ENCODE results near the gene ST8SIA5.

Gene ST8SIA5

GRCh38 chr18:46721331-46721730, 35.5 kb downstream of the ST8SIA5 start:
- ATAC-seq (ENCODE audit: low read depth) (no peak), DNase-seq (ENCODE audit: low spot score) (no peak)
- Histone ChIP-seq H3K27me3 (ENCODE audit: insufficient read depth, poor library complexity, severe bottlenecking) (no peaks in the 10 kb centered on the region), H3K27ac (ENCODE audit: poor library complexity, severe bottlenecking) (no peak overlapping the region), H3K36me3 (ENCODE audit: low read depth) (no peaks in the 10 kb centered on the region), H3K4me1 (ENCODE audit: insufficient read depth, poor library complexity, severe bottlenecking) (peaks cover 3% of the 10 kb centered on the region), H3K9me3 (ENCODE audit: severe bottlenecking) (no peaks in the 10 kb centered on the region), H3K4me3 (ENCODE audit: severe bottlenecking) (no peak overlapping the region)
- TF ChIP-seq CTCF (IDR thresholded peaks at IDR 0.05; ENCODE audit: poor library complexity, severe bottlenecking): no peak

- H3K9me3 ChIP-seq (ENCODE audit: severe bottlenecking): no peaks in the 10 kb centered on the region
- ATAC-seq (ENCODE audit: low read depth): no peak
- H3K4me1 ChIP-seq (ENCODE audit: insufficient read depth, poor library complexity, severe bottlenecking): peaks cover 3% of the 10 kb centered on the region
Observed at GRCh38 chr18:46720521-46720920, 36.3 kb downstream of the ST8SIA5 start.

GRCh38 chr18:46720092-46720491, 36.8 kb downstream of the ST8SIA5 start:
- Histone ChIP-seq H3K36me3 (ENCODE audit: low read depth) (no peaks in the 10 kb centered on the region), H3K4me3 (ENCODE audit: severe bottlenecking) (no peak overlapping the region), H3K4me1 (ENCODE audit: insufficient read depth, poor library complexity, severe bottlenecking) (peaks cover 3% of the 10 kb centered on the region), H3K27ac (ENCODE audit: poor library complexity, severe bottlenecking) (no peak overlapping the region), H3K27me3 (ENCODE audit: insufficient read depth, poor library complexity, severe bottlenecking) (no peaks in the 10 kb centered on the region), H3K9me3 (ENCODE audit: severe bottlenecking) (no peaks in the 10 kb centered on the region)
- ATAC-seq (ENCODE audit: low read depth): no peak
- no peak for TF ChIP-seq CTCF (IDR thresholded peaks at IDR 0.05; ENCODE audit: poor library complexity, severe bottlenecking)
- no peak for DNase-seq (ENCODE audit: low spot score)

More at GRCh38 chr18:46720521-46720920, 36.3 kb downstream of the ST8SIA5 start:
- no peak for TF ChIP-seq CTCF (IDR thresholded peaks at IDR 0.05; ENCODE audit: poor library complexity, severe bottlenecking)
- Histone ChIP-seq H3K27me3 (ENCODE audit: insufficient read depth, poor library complexity, severe bottlenecking) (no peaks in the 10 kb centered on the region), H3K36me3 (ENCODE audit: low read depth) (no peaks in the 10 kb centered on the region), H3K4me3 (ENCODE audit: severe bottlenecking) (no peak overlapping the region), H3K27ac (ENCODE audit: poor library complexity, severe bottlenecking) (no peak overlapping the region)
- no peak for DNase-seq (ENCODE audit: low spot score)

GRCh38 chr18:46719388-46719787, 37.5 kb downstream of the ST8SIA5 start:
- Histone ChIP-seq H3K36me3 (ENCODE audit: low read depth) (no peaks in the 10 kb centered on the region), H3K4me1 (ENCODE audit: insufficient read depth, poor library complexity, severe bottlenecking) (peaks cover 3% of the 10 kb centered on the region), H3K9me3 (ENCODE audit: severe bottlenecking) (no peaks in the 10 kb centered on the region), H3K27me3 (ENCODE audit: insufficient read depth, poor library complexity, severe bottlenecking) (no peaks in the 10 kb centered on the region), H3K27ac (ENCODE audit: poor library complexity, severe bottlenecking) (no peak overlapping the region), H3K4me3 (ENCODE audit: severe bottlenecking) (no peak overlapping the region)
- TF ChIP-seq CTCF (IDR thresholded peaks at IDR 0.05; ENCODE audit: poor library complexity, severe bottlenecking): no peak
- no peak for DNase-seq (ENCODE audit: low spot score)
- ATAC-seq (ENCODE audit: low read depth): no peak

- H3K27ac ChIP-seq (ENCODE audit: poor library complexity, severe bottlenecking): no peak overlapping the region
Observed at GRCh38 chr18:46718501-46719341, 38.1 kb downstream of the ST8SIA5 start.

More at GRCh38 chr18:46718501-46719341, 38.1 kb downstream of the ST8SIA5 start:
- H3K36me3 ChIP-seq (ENCODE audit: low read depth): no peaks in the 10 kb centered on the region
- ATAC-seq (ENCODE audit: low read depth) (peak; percentile 71), DNase-seq (ENCODE audit: low spot score) (no peak)
- peaks cover 3% of the 10 kb centered on the region for H3K4me1 ChIP-seq (ENCODE audit: insufficient read depth, poor library complexity, severe bottlenecking)
- no peak overlapping the region for H3K4me3 ChIP-seq (ENCODE audit: severe bottlenecking)
- TF ChIP-seq CTCF (IDR thresholded peaks at IDR 0.05; ENCODE audit: poor library complexity, severe bottlenecking): no peak
- H3K27me3 ChIP-seq (ENCODE audit: insufficient read depth, poor library complexity, severe bottlenecking): no peaks in the 10 kb centered on the region
- no peaks in the 10 kb centered on the region for H3K9me3 ChIP-seq (ENCODE audit: severe bottlenecking)

All from RWPE2 (cell line).